HT-29 (cell line): ENCODE results near the gene PDGFD. TPM values are rescaled to one million over a fixed set of nuclear protein-coding genes. Genes with fewer than 3 reads are reported as not detected.

Experiments used
- DNase-seq: peaks from one replicate; pipeline ENCODE4 v3.0.0-alpha.2; 2015; ENCODE audit warnings: low spot score
- total RNA-seq: library from RNA; depleted of rRNA; stranded (reverse); fragments of >200 nt; shearing (Covaris generic); gene quantifications from 2 replicates; pipeline ENCODE4 v1.2.3, GENCODE V29; 2014

PDGFD gene
- total RNA-seq, 1 experiment from 2014 or later, result not detected

DNA sequence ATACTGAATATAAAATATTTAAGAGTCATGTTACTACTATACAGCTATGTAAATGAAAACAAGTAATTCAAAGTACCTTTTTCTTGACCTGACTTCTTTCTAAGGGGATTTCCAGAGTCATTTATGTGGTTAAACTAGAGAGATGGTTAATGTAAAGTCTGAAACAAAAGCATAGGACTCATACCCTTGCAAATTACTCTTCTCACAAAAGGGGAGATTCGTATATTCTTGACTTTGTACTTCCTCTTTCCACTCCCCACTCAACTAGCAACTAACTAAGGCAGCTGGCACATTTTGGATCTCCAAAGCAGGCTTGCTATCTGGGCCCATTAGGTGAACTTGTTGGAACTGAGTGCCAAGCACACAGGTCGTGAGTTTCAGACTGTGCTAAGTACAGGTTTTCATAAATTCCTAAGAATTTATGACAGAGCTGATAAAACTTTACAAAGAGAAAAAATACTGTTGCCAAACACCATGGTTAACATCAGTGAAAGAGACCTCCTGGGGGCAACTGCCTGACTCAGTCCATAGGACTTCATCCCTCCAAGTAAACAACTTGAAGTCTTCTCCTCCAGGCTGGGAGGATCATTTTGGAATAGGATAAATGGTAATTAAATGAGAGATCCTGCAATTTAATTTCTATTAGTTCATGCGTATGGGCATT is 204.5 kb downstream of the PDGFD start:
- DNase-seq, result no peak

DNA sequence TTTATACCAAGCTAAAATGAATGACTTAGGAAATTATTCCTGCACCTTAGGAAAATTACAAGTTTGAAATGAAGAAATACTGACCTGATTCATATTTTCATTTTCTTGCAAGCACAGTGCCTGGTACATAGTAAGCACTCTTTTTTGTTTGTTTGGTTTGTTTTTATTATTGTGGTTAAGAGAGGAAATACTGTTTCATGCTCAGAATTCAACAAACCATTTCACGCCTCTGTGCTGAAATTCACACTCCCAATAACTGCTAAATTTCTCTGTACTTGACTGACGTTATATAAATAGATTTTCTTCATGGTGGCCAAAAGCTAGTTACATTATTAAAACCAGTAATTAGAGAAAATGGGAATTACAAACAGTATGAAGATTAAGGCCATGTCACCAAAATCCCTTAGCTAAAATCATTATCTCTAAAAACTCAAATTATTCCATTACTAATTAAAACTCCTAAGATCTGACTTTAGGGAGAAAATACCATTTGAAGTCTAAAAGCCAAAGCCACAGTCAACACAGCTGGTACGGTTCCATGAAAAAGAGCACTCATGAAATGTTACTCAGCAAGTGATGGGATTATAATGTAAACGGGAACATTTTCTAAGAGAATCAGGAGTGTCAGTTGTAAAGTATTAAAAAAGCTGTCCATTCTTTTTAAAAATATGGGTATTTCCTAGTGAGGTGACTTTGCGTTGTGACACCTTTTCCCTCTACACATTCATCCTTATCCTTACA is 205.3 kb downstream of the PDGFD start:
- DNase-seq, result no peak

DNA sequence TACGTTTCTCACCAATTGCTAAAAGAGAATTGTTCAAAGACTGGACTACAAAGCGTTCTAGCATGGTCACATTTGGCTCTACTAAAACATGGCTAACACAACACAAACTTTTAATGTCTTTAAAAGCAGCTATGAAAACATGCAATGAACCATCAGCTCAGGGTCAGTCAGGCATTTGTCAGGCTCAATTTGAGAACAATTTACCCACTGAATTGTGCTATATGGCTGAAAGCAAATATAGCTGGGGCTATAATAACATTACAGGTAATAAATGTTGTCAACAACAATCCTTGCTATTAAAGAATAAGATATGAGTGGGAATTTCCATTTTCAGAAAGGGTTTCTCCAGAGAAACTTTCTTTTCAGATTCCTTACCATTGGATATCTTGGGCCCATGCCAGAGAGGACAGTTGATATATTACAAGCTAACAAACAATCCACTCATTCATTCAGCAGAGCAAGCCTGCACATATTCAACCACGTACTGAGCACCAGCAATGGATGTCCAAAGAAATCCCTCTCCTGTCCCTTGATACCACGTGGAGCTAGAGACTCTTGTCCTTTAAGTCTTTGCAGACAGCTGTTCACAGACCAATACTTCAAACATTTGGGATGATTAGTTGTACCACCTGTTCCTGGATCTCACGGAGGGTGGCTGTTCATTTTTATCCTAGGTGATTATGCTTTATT is 210.0 kb downstream of the PDGFD start:
- DNase-seq, result no peak

DNA sequence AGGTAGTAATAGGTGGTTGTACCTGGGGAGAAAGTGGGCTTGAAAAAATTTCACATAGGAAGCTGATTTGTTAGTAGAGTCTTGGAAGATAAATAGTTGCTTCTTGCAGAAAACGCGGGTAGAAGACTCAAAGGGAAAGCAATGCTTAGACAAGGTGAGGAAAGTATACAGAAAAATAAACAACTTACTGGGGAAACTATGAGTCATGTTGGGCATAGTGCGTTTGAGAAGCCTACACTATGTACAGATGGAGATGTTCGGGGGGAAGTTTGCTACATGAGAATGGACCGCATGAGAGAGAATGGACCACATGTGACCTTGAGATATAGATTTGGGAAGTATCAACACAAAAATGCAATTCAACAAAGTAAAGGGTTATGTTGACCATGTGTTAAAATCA is 214.2 kb downstream of the PDGFD start:
- no peak for DNase-seq

DNA sequence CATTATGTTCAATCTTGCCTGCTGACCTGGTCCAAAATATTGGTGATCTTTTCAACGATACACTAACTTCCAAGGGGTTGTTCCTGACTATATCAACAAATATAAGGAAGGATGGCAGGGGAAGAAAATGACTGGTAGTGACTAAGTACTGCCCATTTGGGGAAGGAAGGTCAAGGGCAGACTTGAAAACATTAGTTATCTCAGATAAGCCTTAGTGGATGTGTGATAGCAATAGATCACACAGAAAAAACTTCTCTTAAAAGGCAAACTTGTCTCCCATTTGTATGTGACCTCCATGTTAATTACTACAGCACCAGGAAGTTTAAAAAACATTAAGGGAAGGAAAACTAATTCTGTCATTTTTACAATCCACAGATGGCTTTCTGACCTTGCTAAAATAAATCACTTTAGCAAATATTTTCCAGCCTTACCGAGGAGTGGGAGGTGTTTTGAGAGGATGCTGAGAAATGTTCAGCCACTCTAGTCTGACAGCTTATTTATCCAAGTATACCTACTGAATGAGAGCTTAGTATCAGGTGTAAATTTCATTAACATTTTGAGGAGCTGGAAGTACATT is 215.7 kb downstream of the PDGFD start:
- DNase-seq, result no peak

DNA sequence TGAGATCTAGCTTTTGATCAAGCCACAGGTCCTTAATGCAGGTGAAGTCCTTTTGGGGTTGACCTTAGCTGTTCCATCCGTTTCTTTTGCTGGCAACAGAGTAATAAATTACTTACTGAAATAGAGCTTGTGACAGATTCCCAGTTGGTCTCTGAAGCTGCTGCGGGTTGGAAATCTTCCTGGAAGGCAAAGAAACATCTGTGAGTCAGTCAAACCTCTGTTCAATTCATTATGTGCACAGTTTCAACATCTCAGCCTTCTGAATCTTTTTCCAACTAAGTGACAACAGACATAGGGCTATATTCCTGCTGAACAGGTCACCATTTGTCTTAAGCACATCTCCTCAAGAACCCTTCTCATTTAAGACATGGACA is 216.4 kb downstream of the PDGFD start:
- no peak for DNase-seq

DNA sequence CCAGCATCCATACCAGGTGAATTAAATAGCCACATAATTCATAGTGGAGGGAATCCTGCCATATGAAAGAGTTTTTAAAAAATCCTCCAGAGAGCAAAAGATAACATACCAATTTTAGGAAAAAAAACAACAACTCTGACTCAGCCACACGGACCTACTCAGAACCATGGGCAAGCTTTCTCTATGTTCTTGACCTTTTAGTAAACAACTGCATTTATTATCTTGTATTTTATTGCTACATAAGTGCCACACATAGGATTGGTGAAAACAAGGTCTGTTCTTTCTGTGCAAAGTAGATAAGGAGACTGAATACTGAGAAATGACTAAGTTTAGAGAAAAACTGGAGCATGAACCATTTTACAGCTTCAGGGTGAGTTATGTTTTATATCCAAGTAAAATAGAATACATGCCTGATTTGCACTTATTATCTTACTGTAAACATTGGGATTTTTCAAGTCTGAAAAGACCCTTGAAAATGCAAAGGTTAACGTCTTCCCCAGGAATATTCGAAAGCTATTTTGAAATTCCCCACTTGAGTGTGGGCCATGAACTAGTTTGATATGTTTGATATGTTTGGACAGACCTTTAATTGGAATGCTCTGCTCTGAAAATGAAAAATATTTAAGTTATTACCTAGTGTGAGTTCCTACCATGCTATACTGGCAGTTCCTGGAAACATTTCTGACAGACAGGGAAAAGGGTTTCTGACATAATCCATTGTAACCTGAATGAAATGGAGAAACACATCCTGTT is 217.0 kb downstream of the PDGFD start:
- DNase-seq, result no peak

DNA sequence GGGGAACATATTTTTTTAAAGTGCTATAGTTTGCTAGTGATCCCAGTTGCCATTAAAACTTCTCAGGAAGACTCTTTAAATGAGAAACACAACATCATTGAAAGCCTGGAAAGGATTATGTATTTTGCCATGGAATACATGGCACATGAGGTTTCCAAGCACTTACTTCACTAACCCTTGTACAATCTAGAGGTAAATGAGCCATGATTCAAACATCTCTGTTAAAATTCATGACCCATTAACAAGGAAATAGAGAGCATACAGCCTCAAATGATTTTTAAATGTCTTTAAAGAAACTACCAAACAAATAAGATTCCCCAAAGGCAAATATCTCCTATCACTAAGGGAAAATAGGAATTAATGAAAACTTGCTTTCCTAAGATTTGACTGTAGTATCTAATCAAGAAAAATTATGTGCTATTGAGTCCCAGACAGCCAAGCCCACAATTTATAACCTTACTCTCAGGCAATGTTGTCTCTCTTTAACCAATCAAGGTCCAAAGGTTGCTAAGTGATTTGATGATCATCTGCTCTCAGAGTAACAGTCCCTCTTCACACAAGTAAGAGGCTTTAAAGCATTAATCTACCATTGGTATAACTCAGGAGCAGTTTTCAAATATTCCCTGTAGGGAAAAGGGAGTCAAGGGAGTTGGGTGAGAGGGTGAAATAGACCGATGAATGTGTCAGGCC is 219.6 kb downstream of the PDGFD start:
- DNase-seq, result no peak

DNA sequence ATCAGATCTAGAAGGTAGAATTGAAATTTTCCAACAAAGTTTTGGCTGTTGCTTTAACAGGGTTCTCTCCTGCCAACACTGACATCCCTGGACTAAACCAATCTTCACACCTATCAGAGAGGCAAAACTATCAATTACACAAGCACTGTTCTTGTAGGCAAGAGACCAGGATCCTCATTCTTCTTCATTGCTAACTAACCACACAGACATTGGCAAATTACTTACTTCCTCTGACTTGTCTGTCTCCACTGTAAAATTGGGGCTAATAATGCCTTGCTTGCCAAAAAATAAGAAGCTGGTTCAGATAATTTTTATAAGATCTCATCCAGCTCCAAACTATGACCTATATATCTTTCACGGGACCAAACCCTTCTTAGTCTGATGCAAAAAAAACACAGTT is 221.3 kb downstream of the PDGFD start:
- no peak for DNase-seq

DNA sequence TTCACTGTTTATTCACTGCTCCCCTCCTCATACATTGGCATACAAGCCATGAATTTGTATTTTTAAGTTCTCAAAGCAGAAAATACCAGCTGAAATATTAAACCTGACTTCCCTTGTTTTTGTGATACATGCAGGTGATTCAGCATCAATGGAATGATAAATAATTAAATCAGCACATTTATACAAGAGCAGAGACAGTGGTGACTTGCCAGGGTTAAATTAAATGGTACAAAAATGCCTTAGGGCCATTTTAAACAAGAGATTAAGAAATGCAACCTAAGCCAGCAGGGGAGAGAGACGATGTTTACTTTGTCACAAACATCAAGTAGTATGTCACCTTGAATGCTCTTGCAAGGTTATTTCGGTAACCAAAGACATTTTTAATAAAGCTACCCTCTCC is 223.4 kb downstream of the PDGFD start:
- DNase-seq, result no peak

DNA sequence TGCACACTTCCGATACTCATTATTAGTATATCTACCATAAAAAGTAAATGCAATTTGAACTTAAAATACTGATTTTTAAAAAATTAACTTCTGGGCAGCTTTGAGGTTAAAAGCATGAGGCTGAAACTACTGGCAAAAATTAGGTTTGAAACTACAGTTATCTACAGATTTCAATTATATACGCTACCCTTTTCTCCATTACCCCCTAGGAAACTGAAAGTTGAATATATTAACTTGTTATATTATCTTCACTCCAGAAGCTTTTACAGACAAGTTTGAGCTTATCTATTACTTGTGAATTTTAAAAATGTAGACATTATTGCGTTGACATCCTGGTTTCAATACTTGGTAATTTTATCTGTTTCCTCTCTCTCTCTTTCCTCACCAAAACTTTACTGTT is 224.3 kb downstream of the PDGFD start:
- no peak for DNase-seq

DNA sequence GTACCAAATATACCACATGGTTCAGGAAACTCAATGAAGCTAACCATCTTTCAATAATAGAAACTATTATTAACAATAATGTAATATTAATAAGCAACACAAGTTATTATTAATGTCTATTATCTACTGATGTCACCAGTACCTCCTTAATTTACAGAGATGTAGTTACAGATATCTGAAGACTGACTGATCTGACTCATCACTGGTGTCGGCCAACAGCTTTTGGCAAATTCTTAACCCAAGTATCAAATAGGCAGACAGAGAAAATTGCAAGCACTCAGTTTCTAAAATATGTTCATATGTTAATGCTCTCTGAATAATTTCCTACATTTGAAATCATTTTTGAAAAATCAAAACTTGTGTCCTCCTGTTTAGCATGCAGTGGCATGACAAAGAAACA is 227.9 kb downstream of the PDGFD start:
- DNase-seq, result no peak

DNA sequence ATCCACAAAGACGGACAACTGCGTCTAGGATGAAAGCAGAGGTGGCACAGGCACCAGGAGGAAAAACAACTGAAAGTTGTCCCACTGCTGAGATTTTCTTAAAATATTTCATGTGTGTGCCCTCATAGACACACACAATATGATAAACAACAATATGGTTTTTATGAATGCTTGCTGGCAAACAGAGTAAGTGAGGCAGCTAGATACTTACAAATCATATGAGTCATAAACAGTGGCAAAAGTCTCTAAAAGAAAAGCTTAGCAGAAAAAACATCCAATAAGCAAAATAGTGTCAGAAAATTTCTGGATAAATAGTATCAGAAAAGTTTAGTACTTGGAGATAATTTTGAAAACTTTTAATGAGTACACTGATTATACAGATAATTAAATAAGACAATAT is 228.7 kb downstream of the PDGFD start:
- DNase-seq, result no peak

DNA sequence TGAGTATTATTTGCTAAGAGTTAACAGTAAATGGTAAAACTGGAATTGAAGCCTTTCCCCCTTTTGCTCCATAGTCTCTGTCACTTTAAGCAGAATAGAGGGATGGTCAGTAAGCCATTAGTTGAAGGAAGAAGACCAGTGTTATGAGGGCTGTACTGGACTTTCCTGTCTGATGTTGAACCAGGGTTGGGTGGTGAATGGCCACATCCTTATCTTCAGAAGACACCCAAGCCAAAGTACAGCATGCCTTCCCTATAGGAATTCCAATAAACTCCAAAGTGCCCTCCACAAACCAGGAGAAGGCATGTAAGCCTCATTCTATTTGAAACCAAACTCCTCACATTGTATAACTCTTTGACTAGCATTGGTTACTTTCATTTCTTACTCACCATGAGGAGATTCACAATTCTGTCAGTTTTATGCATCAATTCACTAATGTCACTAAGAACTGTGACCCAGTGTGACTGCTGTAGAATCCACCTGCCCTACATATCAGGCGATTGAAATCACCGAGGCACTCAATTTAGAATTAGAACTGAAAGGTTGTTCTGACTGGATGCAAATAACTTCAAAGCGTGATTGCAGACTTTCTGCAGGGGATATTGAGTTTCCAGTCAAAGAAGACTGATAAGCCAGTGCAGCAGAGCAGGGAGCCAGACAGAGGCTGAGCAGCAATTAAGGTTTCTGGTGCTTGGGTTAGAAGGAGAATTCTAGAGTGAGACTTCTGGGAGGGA is 234.6 kb downstream of the PDGFD start:
- no peak for DNase-seq

DNA sequence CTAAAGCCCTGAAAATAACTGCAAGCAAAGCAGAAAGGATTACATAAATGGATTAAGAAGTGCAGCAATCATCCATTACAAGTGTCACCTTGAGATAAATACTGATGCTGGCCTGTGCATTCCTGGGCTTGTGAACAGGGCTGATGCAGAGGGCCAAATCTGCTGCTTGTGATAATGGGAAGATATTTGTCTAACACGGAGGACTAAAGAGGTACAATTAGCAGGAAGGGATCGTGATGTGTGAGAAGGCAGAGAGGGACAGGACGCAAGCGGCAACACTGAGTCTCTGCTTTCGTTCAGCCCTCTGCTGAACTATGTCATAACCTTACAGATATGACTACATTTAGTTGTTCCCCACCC is 235.2 kb downstream of the PDGFD start:
- DNase-seq, result no peak

DNA sequence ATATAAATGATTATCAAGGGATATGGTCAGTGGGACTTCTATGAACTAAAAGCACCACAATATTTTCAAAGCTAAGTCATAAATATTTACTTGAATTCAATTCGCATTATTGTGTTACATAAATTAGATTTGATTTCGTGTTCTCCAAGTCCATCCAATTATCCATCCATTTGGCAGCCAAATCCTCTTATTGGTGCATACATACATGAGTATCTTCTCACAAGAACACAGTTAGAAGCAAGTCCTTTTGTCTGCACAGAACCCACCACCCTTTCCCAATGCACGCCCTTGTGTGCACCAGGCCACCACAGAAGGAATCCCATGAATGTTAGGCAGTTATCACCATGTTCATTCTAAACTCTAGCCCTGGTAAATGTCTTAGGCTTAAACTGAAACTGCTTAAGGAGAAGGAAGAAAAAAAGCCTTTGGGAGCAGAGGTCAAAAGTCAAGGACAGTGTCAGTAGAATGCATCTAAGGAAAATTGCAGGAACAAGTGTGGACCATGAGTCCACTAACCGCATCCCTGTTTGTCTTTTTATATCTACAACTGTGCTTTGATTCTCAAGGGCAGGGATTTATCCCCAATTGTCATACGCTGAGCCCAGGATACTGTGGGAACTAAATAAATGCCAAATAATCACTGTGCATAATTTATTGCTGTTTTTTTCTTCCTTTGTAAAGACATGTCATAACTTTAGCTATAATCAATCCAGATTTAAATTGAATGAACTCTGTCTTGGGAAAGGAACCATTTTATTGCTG is 235.7 kb downstream of the PDGFD start:
- no peak for DNase-seq

DNA sequence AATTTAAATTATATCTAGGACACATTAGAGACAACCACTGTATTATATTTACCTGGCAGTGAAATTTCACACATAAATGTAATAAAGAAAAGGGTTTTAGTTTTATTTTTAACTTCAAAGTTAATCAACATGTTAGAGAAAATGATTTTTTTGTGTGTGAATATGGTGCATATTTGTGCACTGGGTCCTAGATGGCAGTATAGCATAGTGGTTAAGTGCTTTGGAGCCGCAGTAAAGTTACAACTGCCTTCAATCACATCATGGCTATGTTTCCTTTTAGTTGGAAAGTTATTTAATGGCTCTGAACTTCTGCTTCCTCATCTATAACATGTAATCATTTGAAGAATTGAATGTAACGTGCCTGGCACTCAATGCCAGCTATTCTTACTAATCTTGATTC is 236.4 kb downstream of the PDGFD start:
- DNase-seq, result no peak

DNA sequence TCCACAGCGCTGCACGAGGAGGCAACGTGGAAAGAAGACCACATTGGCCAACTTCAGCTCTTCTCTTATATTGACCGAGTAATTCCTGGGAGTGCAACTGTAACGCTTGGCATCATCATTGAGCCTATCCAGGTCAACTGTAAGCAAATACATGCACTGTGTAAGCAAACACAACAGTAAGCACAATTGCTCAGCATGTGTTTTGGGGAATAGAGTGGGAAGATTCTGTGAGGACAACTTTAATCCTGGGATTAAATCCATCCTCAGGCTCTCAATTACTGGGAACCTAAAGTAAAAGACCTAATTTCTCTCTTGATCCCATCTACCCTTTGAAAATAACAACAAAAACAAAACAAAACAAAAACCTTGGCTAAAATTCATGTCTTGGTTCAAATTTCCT is 237.0 kb downstream of the PDGFD start:
- DNase-seq, result no peak

DNA sequence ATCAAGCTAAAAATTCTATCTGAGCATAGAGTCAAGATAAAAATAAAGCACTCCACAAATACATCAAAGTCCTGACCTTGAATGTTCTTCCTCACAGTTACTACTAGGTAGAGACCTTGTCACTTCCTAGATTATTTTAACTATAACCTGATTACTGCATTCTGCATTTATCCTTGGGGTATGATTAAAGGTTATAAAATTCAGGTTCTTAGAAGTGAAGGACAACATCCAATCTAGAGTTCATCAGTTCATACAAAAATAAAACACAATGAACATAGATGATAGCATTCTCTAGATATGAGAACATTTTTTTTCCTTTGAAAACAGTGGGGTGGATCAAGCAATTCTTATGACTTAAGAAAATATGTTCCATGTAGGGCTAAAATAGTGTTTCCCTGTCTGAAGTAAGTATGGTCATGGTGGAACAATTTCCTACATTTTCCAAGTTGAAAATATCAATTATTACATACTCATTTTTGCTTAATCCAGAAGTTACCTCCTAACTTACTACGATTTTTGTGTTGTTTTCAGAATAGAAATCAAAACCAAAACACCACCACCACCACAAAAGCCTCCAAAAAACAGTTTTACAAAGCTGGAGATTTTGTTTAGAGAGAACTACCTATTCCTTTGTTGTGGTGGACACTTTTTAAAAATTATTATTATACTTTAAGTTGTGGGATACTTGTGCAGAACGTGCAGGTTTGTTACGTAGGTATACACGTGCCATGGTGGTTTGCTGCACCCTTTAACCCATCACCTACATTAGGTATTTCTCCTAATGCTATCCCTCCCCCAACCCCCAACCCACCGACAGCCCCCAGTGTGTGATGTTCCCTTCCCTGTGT is 239.6 kb downstream of the PDGFD start:
- DNase-seq, result no peak
